ENCODE measurements around the gene GRB7. TPM values are rescaled to one million over a fixed set of nuclear protein-coding genes. Genes with fewer than 3 reads are reported as not detected.
A peak's percentile ranks its signal among the peaks of the same experiment; 100 is the strongest.

Gene GRB7
- not detected for total RNA-seq
- not detected for polyA plus RNA-seq

DNA sequence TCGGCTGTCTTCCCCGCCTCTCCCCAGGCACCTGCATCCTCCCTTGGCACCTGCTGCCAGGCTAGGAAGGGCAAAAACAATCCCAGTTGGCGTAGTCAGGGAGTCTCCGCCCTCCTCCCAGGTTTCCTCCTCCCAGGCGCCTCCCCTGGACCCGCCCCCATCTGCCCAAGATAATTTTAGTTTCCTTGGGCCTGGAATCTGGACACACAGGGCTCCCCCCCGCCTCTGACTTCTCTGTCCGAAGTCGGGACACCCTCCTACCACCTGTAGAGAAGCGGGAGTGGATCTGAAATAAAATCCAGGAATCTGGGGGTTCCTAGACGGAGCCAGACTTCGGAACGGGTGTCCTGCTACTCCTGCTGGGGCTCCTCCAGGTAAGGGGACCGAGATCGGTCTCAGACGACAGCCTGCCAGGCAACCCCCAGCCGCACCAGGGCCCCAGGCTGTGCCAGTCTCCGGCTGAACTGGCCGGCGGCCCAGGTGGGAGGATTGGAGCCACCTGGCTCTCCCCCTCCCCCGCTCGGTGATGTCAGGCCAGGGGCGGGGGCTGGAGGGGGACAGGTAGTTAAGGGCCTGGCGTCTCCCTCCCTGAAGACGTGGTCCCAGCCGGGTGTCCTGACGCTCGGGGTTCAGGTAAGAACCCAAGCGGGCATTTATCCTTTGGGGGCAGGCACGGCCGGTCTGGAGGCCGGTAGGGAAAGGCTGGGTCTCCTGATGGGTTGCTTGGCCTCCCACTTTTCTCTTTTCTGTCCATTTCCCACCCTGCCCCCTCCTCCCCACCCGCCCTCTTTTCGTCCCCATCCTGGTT, at the start of gene GRB7:
TSS of gene GRB7 (plus strand) at position 179 of the 808 bp plus-strand sequence. CDS start 4,364 bp downstream, outside the sequence.
- Histone ChIP-seq H3K4me1 (ENCODE audit: insufficient read depth, low read length) (peaks cover 8% of the 10 kb centered on the region), H3K27me3 (ENCODE audit: insufficient read depth, low read length) (no peaks in the 10 kb centered on the region), H3K27ac (ENCODE audit: low read depth, low read length) (no peak within 1 kb of the TSS), H3K36me3 (ENCODE audit: insufficient read depth, low read length) (no peaks in the 10 kb centered on the region), H3K4me3 (ENCODE audit: low read length in 2 of 2) (no peak within 1 kb of the TSS), H3K9me3 (ENCODE audit: control insufficient read depth in 1 of 2, low read length in 2 of 2) (no peaks in the 10 kb centered on the region)
- peak within 1 kb of the TSS in 5 of 8 donors; percentile 49 to 90 (median 73) for H3K4me3 Mint-ChIP-seq
- ChIA-PET POLR2A (ENCODE audit: partially characterized antibody) (no interaction called here), CTCF (ENCODE audit: partially characterized antibody) (no interaction called here)
- peak within 1 kb of the TSS; percentile 29 to 89 (median 66) for H3K27ac Mint-ChIP-seq
- intact Hi-C loops (cut with micrococcal nuclease): loop anchor here (1.0 kb wide), 1 partner anchor 8 kb away; the partner anchor contains the start of gene MIEN1
- peaks cover 0 to 2% (median 0%) of the 10 kb centered on the region in 8 donors for H3K9me3 Mint-ChIP-seq
- peaks cover 5 to 11% (median 7%) of the 10 kb centered on the region in 4 donors for H3K4me1 Mint-ChIP-seq
- H3K36me3 Mint-ChIP-seq: no peaks in the 10 kb centered on the region
- peaks cover 6 to 19% of the 10 kb centered on the region in 2 donors for H3K27me3 Mint-ChIP-seq
- DNase-seq: no peak

DNA sequence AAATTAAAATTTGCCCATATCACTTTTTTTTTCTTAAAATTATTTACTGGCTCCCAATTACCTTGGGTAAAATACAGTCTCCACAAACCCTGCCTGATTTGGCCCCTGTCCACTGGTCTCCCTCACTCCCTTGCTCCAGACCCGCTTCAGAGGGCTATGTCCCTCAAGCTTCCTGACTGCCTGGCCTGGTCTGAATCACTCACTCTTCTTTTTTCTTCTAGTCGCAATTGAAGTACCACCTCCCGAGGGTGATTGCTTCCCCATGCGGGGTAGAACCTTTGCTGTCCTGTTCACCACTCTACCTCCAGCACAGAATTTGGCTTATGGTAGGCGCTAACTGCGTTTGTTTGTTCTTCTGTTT, 49.3 kb upstream of the GRB7 start:
- Mint-ChIP-seq H3K27ac (peak overlapping the region; percentile 94 to 99 (median 98)), H3K4me1 (peaks cover 19 to 33% (median 28%) of the 10 kb centered on the region in 4 donors), H3K4me3 (peak overlapping the region; percentile 95 to 99 (median 98)), H3K27me3 (no peaks in the 10 kb centered on the region), H3K9me3 (no peaks in the 10 kb centered on the region), H3K36me3 (peaks cover 14 to 30% of the 10 kb centered on the region in 2 donors)
- ChIA-PET POLR2A (ENCODE audit: partially characterized antibody) (interaction anchor here (1.0 to 2.7 kb wide), 15 partner anchors 9 to 131 kb away, joined by 3 to 45 read pairs (median 5); partner anchors contain the start of genes ERBB2, MIEN1, STARD3 and TCAP), CTCF (ENCODE audit: partially characterized antibody) (interaction anchor here (0.9 to 1.8 kb wide), 8 partner anchors 8 to 54 kb away, joined by 3 to 8 read pairs (median 3); partner anchors contain the start of gene MIEN1)
- DNase-seq: no peak
- H3K9me3 ChIP-seq (ENCODE audit: control insufficient read depth in 1 of 2, low read length in 2 of 2): no peaks in the 10 kb centered on the region
- peak overlapping the region; percentile 67 for H3K27ac ChIP-seq (ENCODE audit: low read depth, low read length)
- peaks cover 21% of the 10 kb centered on the region for H3K4me1 ChIP-seq (ENCODE audit: insufficient read depth, low read length)
- intact Hi-C loops (cut with micrococcal nuclease): loop anchor here (1.0 to 5.0 kb wide), 3 partner anchors 9 to 51 kb away; partner anchors contain the start of genes MIEN1 and STARD3
- H3K36me3 ChIP-seq (ENCODE audit: insufficient read depth, low read length): no peaks in the 10 kb centered on the region
- H3K27me3 ChIP-seq (ENCODE audit: insufficient read depth, low read length): no peaks in the 10 kb centered on the region
- H3K4me3 ChIP-seq (ENCODE audit: low read length in 2 of 2): peak overlapping the region; percentile 59 to 90

DNA sequence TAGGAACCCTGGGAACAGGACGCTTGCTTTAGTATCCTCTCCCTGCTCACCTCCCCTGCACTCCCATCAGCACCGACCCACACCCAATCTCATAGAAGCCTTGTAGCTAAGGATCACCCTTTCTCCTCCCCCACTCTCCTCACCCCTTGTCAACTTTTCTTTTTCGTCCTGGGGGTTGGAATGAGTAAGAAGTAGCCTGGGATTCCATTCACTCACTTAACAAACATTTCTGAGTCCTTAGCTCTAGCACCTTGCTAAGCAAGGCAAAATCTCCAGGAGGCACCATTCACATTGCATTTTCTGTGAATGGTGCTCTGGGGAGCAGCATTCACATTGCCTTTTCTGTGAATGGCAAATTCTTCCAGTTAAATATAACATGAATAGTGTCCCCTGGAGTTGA, 48.8 kb upstream of the GRB7 start:
- ChIA-PET CTCF (ENCODE audit: partially characterized antibody) (interaction anchor here (0.9 to 1.8 kb wide), 3 partner anchors 13 to 54 kb away, joined by 3 to 8 read pairs (median 3); no protein-coding TSS in a partner anchor), POLR2A (ENCODE audit: partially characterized antibody) (interaction anchor here (1.0 to 2.7 kb wide), 3 partner anchors 10 to 41 kb away, joined by 3 to 45 read pairs (median 27); partner anchors contain the start of gene MIEN1)
- Mint-ChIP-seq H3K9me3 (no peaks in the 10 kb centered on the region), H3K27me3 (no peaks in the 10 kb centered on the region), H3K36me3 (peaks cover 11 to 28% of the 10 kb centered on the region in 2 donors), H3K4me3 (peak overlapping the region; percentile 95 to 99 (median 98)), H3K4me1 (peaks cover 19 to 33% (median 28%) of the 10 kb centered on the region in 4 donors), H3K27ac (peak overlapping the region in 6 of 7 donors; percentile 32 to 98 (median 95))
- Histone ChIP-seq H3K4me3 (ENCODE audit: low read length in 2 of 2) (peak overlapping the region in 1 of 2 donors; percentile 59), H3K36me3 (ENCODE audit: insufficient read depth, low read length) (no peaks in the 10 kb centered on the region), H3K9me3 (ENCODE audit: control insufficient read depth in 1 of 2, low read length in 2 of 2) (no peaks in the 10 kb centered on the region), H3K27me3 (ENCODE audit: insufficient read depth, low read length) (no peaks in the 10 kb centered on the region), H3K27ac (ENCODE audit: low read depth, low read length) (no peak overlapping the region), H3K4me1 (ENCODE audit: insufficient read depth, low read length) (peaks cover 21% of the 10 kb centered on the region)
- DNase-seq: no peak
- intact Hi-C loops (cut with micrococcal nuclease): loop anchor here (1.0 to 5.0 kb wide), 3 partner anchors 10 to 52 kb away; partner anchors contain the start of genes MIEN1 and STARD3

DNA sequence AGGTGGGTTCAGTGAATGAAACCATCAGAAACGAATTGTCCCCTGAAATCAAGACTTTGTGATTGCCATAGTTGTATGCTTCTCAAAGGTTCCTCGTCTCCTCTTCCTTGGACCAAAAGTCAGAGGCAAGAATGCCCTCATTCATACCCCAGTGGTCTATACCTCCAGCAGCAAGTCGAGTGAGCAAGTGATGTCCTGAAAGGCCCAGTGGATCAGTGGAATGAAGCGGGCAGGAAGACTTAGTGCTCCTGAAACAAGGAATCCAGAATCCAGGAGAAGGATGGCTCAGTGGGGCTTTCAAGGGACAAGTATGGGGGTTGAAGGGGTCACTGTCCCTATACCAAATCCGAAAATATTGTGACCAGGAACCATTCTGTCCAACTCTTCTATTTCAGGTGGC, 43.1 kb upstream of the GRB7 start:
- Mint-ChIP-seq H3K4me3 (no peak overlapping the region), H3K4me1 (peaks cover under 1 to 7% (median 1%) of the 10 kb centered on the region in 4 donors), H3K9me3 (no peaks in the 10 kb centered on the region), H3K27me3 (peaks cover 10 to 11% of the 10 kb centered on the region in 2 donors), H3K27ac (no peak overlapping the region), H3K36me3 (peaks cover 2 to 4% of the 10 kb centered on the region in 2 donors)
- Histone ChIP-seq H3K4me1 (ENCODE audit: insufficient read depth, low read length) (no peaks in the 10 kb centered on the region), H3K9me3 (ENCODE audit: control insufficient read depth in 1 of 2, low read length in 2 of 2) (no peaks in the 10 kb centered on the region), H3K36me3 (ENCODE audit: insufficient read depth, low read length) (no peaks in the 10 kb centered on the region), H3K27ac (ENCODE audit: low read depth, low read length) (no peak overlapping the region), H3K4me3 (ENCODE audit: low read length in 2 of 2) (no peak overlapping the region), H3K27me3 (ENCODE audit: insufficient read depth, low read length) (peaks cover 3% of the 10 kb centered on the region)
- no peak for DNase-seq
- ChIA-PET POLR2A (ENCODE audit: partially characterized antibody) (no interaction called here), CTCF (ENCODE audit: partially characterized antibody) (no interaction called here)
- intact Hi-C loops (cut with micrococcal nuclease): no loop called here

DNA sequence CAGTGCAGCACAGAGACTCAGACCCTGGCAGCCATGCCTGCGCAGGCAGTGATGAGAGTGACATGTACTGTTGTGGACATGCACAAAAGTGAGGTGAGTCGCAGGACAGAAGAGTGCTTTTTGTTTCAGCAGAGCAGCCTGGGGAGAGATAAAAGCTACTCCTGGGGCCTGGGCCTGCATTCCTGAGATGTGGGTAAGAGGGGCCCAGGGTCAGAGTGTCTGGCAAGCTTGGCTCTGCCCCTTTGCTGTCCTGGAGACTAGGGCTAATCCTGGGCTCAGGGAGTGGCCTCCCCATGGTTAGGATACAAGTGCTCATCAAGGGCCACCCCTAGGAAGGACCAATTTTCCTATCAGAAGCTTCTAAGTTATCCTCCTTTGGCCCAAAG, 42.7 kb upstream of the GRB7 start:
- no peak overlapping the region for H3K4me3 Mint-ChIP-seq
- H3K9me3 ChIP-seq (ENCODE audit: control insufficient read depth in 1 of 2, low read length in 2 of 2): no peaks in the 10 kb centered on the region
- ChIA-PET CTCF (ENCODE audit: partially characterized antibody) (no interaction called here), POLR2A (ENCODE audit: partially characterized antibody) (no interaction called here)
- peaks cover 3% of the 10 kb centered on the region for H3K27me3 ChIP-seq (ENCODE audit: insufficient read depth, low read length)
- no peaks in the 10 kb centered on the region for H3K4me1 ChIP-seq (ENCODE audit: insufficient read depth, low read length)
- no peak overlapping the region for H3K27ac Mint-ChIP-seq
- H3K9me3 Mint-ChIP-seq: no peaks in the 10 kb centered on the region
- no peaks in the 10 kb centered on the region for H3K36me3 ChIP-seq (ENCODE audit: insufficient read depth, low read length)
- H3K36me3 Mint-ChIP-seq: peaks cover 2 to 4% of the 10 kb centered on the region in 2 donors
- DNase-seq: no peak
- H3K27ac ChIP-seq (ENCODE audit: low read depth, low read length): no peak overlapping the region
- intact Hi-C loops (cut with micrococcal nuclease): no loop called here
- peaks cover 3 to 10% (median 4%) of the 10 kb centered on the region in 4 donors for H3K4me1 Mint-ChIP-seq
- peaks cover 13 to 14% of the 10 kb centered on the region in 2 donors for H3K27me3 Mint-ChIP-seq
- H3K4me3 ChIP-seq (ENCODE audit: low read length in 2 of 2): no peak overlapping the region

DNA sequence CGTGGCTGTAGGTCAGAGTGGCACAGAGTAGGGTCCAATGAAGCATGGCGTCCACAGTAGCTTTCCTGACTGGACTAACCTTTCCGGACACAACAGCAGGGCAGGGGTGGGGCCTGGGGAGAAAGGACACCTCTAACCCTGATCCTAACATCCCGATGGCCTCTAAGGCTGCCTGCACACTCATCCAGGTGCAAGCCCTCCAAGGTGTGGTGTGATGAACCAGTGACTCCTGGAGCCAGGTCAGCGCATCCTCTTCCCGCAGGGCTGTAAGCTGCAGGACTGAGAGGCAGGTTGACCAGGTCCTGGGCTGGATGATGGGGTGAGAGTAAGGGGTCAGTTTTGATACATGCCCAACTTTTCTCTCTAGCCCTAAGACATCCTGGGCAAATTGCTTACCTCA, 41.0 kb upstream of the GRB7 start:
- Mint-ChIP-seq H3K4me1 (peaks cover 4 to 21% (median 5%) of the 10 kb centered on the region in 4 donors), H3K4me3 (no peak overlapping the region), H3K36me3 (peaks cover 2 to 4% of the 10 kb centered on the region in 2 donors), H3K27ac (no peak overlapping the region), H3K27me3 (peaks cover 24 to 26% of the 10 kb centered on the region in 2 donors), H3K9me3 (no peaks in the 10 kb centered on the region)
- Histone ChIP-seq H3K9me3 (ENCODE audit: control insufficient read depth in 1 of 2, low read length in 2 of 2) (no peaks in the 10 kb centered on the region), H3K36me3 (ENCODE audit: insufficient read depth, low read length) (no peaks in the 10 kb centered on the region), H3K27me3 (ENCODE audit: insufficient read depth, low read length) (peaks cover 3% of the 10 kb centered on the region), H3K4me1 (ENCODE audit: insufficient read depth, low read length) (no peaks in the 10 kb centered on the region), H3K4me3 (ENCODE audit: low read length in 2 of 2) (no peak overlapping the region), H3K27ac (ENCODE audit: low read depth, low read length) (no peak overlapping the region)
- DNase-seq: no peak
- CTCF ChIA-PET (ENCODE audit: partially characterized antibody): interaction anchor here (1.0 kb wide), 2 partner anchors 9 to 43 kb away, joined by 3 to 4 read pairs; partner anchors contain the start of gene PGAP3
- POLR2A ChIA-PET (ENCODE audit: partially characterized antibody): no interaction called here
- intact Hi-C loops (cut with micrococcal nuclease): no loop called here

DNA sequence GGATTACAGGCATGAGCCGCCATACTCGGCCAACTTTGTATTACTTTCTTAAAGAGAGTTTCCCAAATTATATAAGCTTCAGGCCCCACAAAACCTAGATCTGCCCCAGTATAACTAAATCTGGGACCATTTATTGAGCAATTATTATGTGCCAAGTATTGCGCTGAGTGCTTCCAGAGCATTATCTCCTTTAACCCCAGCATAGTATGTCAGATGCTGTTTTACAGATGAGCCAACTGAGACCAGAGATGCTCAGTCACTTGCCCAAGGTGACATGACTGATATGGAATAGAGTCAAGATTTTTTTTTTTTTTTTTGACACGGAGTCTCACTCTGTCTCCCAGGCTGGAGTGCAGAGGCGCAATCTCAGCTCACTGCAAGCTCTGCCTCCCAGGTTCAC, 39.8 kb upstream of the GRB7 start:
- intact Hi-C loops (cut with micrococcal nuclease): no loop called here
- Mint-ChIP-seq H3K9me3 (no peaks in the 10 kb centered on the region), H3K36me3 (peaks cover 2 to 4% of the 10 kb centered on the region in 2 donors), H3K4me3 (no peak overlapping the region), H3K27ac (peak overlapping the region in 1 of 7 donors; percentile 53), H3K4me1 (peaks cover 4 to 21% (median 5%) of the 10 kb centered on the region in 4 donors), H3K27me3 (peaks cover 25 to 31% of the 10 kb centered on the region in 2 donors)
- H3K27ac ChIP-seq (ENCODE audit: low read depth, low read length): no peak overlapping the region
- no peaks in the 10 kb centered on the region for H3K9me3 ChIP-seq (ENCODE audit: control insufficient read depth in 1 of 2, low read length in 2 of 2)
- ChIA-PET POLR2A (ENCODE audit: partially characterized antibody) (interaction anchor here (1.2 kb wide), 1 partner anchor 74 kb away, joined by 4 read pairs; no protein-coding TSS in a partner anchor), CTCF (ENCODE audit: partially characterized antibody) (no interaction called here)
- H3K27me3 ChIP-seq (ENCODE audit: insufficient read depth, low read length): peaks cover 3% of the 10 kb centered on the region
- no peaks in the 10 kb centered on the region for H3K4me1 ChIP-seq (ENCODE audit: insufficient read depth, low read length)
- no peaks in the 10 kb centered on the region for H3K36me3 ChIP-seq (ENCODE audit: insufficient read depth, low read length)
- no peak for DNase-seq
- no peak overlapping the region for H3K4me3 ChIP-seq (ENCODE audit: low read length in 2 of 2)
